ENCODE data around the gene PALLD. TPM values are rescaled to one million over a fixed set of nuclear protein-coding genes. Genes with fewer than 3 reads are reported as not detected.
A peak's percentile ranks its signal among the peaks of the same experiment; 100 is the strongest.

Gene PALLD
- total RNA-seq, 1 donor from 2014 or later = 8.9 TPM

- ATAC-seq (no peak), DNase-seq (ENCODE audit: low spot score) (no peak)
These were observed 357.6 kb downstream of the PALLD start for GRCh38 chr4:168854350-168854921.

- DNase-seq (ENCODE audit: low spot score) (no peak), ATAC-seq (no peak)
These were observed 359.5 kb downstream of the PALLD start for GRCh38 chr4:168856312-168856711.

- DNase-seq (ENCODE audit: low spot score) = no peak
- ATAC-seq = no peak
These were observed 360.2 kb downstream of the PALLD start for GRCh38 chr4:168857009-168857408.

- ATAC-seq (no peak), DNase-seq (ENCODE audit: low spot score) (no peak)
These were observed 360.9 kb downstream of the PALLD start for GRCh38 chr4:168857546-168858314.

- ATAC-seq (no peak), DNase-seq (ENCODE audit: low spot score) (no peak)
These were observed 362.2 kb downstream of the PALLD start for GRCh38 chr4:168859100-168859499.

- ATAC-seq = no peak
These were observed 363.2 kb downstream of the PALLD start for GRCh38 chr4:168859888-168860694.

GRCh38 chr4:168860827-168861226, 364.0 kb downstream of the PALLD start:
- ATAC-seq (no peak), DNase-seq (ENCODE audit: low spot score) (no peak)

More at GRCh38 chr4:168859888-168860694, 363.2 kb downstream of the PALLD start:
- no peak for DNase-seq (ENCODE audit: low spot score)

- ATAC-seq (no peak), DNase-seq (ENCODE audit: low spot score) (no peak)
These were observed 367.1 kb downstream of the PALLD start for GRCh38 chr4:168863719-168864647.

- ATAC-seq = peak; percentile 63
- no peak for DNase-seq (ENCODE audit: low spot score)
These were observed 368.1 kb downstream of the PALLD start for GRCh38 chr4:168864821-168865541.

- no peak for ATAC-seq
- DNase-seq (ENCODE audit: low spot score) = no peak
These were observed 369.0 kb downstream of the PALLD start for GRCh38 chr4:168865854-168866253.

- no peak for ATAC-seq
These were observed 369.8 kb downstream of the PALLD start for GRCh38 chr4:168866635-168867034.

GRCh38 chr4:168867128-168867527, 370.3 kb downstream of the PALLD start:
- DNase-seq (ENCODE audit: low spot score) (no peak), ATAC-seq (no peak)

More at GRCh38 chr4:168866635-168867034, 369.8 kb downstream of the PALLD start:
- DNase-seq (ENCODE audit: low spot score) = no peak

GRCh38 chr4:168868044-168868781, 371.4 kb downstream of the PALLD start:
- no peak for ATAC-seq
- no peak for DNase-seq (ENCODE audit: low spot score)

GRCh38 chr4:168868802-168869201, 371.9 kb downstream of the PALLD start:
- peak; percentile 20 for ATAC-seq
- DNase-seq (ENCODE audit: low spot score) = no peak

GRCh38 chr4:168870004-168870403, 373.2 kb downstream of the PALLD start:
- no peak for ATAC-seq

GRCh38 chr4:168871632-168872031, 374.8 kb downstream of the PALLD start:
- ATAC-seq = no peak
- DNase-seq (ENCODE audit: low spot score) = no peak

More at GRCh38 chr4:168870004-168870403, 373.2 kb downstream of the PALLD start:
- DNase-seq (ENCODE audit: low spot score) = no peak

- DNase-seq (ENCODE audit: low spot score) (no peak), ATAC-seq (no peak)
These were observed 377.2 kb downstream of the PALLD start for GRCh38 chr4:168874083-168874482.

- no peak for DNase-seq (ENCODE audit: low spot score)
- ATAC-seq = no peak
These were observed 379.3 kb downstream of the PALLD start for GRCh38 chr4:168876106-168876505.
